GM20431 (cell line): ENCODE data around the gene IFITM2.
"Not testable (repeated sequence)": the region's sequence is repeated elsewhere in the genome, so short reads cannot be mapped to it uniquely, and the experiment has no call there.

Experiments used
- in situ Hi-C: fragments of 300-500 bp; cut with MseI, MboI; formaldehyde crosslinking; loops from one replicate; pipeline ENCODE4 v1.15.0; 2020; ENCODE audit warnings: low sequenced_read_pairs; ENCODE audit not compliant: unreplicated experiment

Gene IFITM2

GRCh38 chr11:307766-308708 lies at the start of gene IFITM2:
IFITM2 (plus strand) TSS chr11:307816; CDS start chr11:308193, 377 bp downstream.
- in situ Hi-C loops, result not testable (repeated sequence)

- in situ Hi-C loops, result no loop called here
These were observed 48.2 kb upstream of the IFITM2 start for GRCh38 chr11:259413-259812.

DNA sequence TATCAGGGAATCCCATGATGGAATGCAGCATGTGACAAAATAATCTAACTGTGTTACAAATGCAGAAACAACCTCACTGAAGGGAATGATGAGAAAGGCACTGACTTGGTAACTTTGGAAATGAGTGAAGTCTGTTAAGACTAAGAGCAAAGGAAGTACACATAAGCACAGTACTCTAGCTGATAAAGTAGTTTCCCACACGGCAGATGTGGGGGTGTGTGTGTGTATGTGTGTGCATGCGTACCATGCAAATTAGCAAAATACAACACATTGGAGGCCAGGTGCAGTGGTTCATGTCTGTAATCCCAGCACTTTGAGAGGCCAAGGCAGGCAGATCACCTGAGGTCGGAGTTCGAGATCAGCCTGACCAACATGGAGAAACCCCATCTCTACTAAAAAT lies 46.0 kb upstream of the IFITM2 start:
- in situ Hi-C loops, result no loop called here

- in situ Hi-C loops, result no loop called here
These were observed 40.8 kb upstream of the IFITM2 start for GRCh38 chr11:266676-267439.

DNA sequence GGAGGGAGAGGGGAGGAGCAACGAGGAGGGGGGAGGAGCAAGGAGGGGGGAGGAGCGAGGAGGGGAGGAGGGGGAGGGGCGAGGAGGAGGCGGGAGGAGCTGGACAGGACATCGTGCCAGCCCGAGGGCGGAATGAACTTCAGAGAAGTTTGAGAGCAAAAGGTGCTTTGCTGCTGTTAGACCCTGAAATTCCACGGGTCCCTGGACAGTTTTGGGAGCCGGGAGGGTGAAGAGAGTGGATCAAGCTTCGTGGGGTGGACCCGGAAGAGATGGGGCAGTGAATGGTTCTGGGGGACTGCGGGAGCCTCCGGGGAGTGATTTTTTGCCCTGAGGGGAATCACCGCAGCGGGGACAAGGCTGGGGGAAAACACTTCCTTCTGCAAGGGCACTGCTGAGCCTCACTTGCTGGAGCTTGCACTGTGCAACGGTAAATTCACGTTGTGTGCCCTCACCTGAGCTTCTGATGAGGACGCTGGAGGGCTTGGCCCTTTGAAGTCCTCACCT lies 40.1 kb upstream of the IFITM2 start:
- in situ Hi-C loops, result no loop called here

GRCh38 chr11:268716-269145 lies 38.9 kb upstream of the IFITM2 start:
- in situ Hi-C loops, result not testable (repeated sequence)

GRCh38 chr11:269146-269890 lies 38.3 kb upstream of the IFITM2 start:
- in situ Hi-C loops, result no loop called here

GRCh38 chr11:270451-271318 lies 36.9 kb upstream of the IFITM2 start:
- in situ Hi-C loops, result no loop called here

GRCh38 chr11:271319-271715 lies 36.3 kb upstream of the IFITM2 start:
- in situ Hi-C loops, result no loop called here

GRCh38 chr11:272195-272930 lies 35.3 kb upstream of the IFITM2 start:
- in situ Hi-C loops, result no loop called here

DNA sequence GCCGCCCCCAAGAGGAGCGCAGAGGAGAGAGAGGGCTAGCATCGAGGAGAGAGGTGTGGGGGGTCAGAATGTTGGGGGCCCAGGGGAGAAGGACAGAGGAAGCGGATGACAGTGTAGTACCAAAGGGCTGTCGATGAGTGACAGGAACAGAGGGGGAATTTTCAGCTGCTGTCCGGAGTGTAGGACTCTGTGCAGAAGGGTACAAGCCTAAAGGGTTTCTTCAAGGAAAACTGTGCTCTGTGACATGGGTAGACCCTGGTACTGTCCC lies 34.8 kb upstream of the IFITM2 start:
- in situ Hi-C loops, result no loop called here

DNA sequence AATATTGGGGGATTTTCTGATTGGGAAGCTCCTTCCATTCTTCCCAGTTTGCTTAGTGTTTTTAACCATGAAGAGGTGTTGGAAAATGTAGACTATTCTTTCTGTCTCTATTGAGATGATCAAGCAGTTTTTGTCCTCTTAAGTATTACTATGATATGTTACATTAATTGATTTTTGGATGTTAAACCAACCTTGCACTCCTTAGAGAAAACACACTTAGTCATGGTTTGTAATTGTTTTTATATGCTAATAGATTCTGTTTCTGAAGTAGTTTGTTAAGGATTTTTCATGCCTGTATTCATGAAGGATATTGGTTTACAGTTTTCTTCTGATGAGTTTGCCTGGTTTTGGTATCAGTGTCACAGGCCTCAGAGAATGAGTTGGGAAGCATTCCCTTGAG lies 31.4 kb upstream of the IFITM2 start:
- in situ Hi-C loops, result no loop called here

DNA sequence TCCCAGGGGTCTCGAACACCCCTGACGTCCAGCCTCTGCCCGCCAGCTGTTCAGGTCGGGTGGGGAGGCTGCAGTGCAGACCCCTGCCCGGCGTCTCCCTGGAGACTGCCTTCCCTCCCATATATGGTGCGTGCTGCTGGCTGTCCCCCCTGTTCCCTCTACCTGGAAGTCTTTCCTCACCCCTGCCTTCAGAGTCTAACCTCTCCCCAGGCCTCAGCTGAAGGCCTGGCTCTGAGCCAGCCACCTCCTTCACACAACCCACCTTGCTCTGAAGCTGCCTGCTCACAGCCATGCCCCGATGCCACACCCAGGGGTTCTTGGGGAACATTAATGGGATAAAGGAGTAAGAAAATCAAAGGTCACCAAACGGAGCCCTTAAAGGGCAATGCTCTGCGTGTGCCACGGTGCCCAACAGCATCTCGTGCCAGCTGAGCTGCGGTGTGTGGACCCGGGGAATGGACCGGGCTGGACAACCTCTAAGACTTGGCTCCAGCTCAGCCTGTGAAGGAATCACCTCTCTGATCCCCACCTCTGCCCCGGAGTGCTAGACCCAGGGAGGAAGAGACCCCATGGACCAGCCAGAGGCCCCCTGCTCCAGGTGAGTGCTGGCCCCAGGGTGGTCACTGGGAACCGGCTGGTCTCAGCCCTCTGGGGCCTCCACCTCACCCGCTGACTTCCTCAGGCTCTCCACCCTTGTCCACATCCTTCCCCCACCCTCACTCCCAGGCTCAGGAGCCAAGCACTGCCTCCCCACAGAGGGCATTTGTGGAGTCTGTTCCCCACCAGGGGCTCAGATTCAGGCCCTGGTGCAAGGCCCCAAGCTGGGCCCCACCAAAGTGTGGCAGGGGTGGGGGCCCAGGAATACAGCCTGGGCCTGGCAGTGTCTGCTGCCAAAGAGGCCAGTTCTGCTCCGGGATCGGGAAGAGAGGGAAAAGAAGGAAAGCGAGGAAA lies 29.3 kb upstream of the IFITM2 start, which contains the start of gene NLRP6:
Gene NLRP6, plus strand, starts transcription at position 407 of the 951 bp plus-strand sequence. Its CDS starts 163 bp downstream, at position 570.
- in situ Hi-C loops, result no loop called here

DNA sequence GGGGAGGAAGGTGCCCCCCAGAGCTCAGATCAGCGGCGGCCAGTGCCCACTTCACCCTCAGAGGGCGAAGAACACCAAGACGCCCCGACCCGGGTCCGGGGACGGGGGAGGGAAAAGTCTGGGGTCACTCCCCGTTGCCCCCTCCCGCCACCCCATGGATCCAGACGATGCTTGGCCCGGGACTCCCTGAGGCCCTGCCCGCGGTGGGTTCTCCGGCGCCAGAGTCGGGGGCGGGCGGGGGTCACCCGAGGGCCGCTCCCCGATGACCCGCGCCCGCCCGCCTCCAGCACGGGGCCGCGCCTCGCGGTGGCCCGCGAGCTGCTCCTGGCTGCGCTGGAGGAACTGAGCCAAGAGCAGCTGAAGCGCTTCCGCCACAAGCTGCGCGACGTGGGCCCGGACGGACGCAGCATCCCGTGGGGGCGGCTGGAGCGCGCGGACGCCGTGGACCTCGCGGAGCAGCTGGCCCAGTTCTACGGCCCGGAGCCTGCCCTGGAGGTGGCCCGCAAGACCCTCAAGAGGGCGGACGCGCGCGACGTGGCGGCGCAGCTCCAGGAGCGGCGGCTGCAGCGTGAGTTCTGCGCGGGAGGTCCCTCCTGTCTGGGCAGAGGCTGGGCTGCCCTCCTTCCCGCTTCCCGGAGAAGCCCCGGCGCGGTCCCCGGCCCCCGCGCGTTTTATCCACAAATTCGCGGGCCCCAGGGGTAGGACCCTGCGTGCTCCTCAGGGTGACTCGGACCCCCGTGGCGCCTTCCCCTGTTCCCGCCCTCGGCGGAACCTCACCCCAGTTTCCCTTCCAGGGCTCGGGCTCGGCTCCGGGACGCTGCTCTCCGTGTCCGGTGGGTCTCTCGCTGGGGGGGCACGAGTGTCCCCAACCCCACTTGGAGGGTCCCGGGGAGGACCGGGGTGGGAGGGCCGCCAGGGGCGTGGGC lies 28.3 kb upstream of the IFITM2 start:
- in situ Hi-C loops, result no loop called here

DNA sequence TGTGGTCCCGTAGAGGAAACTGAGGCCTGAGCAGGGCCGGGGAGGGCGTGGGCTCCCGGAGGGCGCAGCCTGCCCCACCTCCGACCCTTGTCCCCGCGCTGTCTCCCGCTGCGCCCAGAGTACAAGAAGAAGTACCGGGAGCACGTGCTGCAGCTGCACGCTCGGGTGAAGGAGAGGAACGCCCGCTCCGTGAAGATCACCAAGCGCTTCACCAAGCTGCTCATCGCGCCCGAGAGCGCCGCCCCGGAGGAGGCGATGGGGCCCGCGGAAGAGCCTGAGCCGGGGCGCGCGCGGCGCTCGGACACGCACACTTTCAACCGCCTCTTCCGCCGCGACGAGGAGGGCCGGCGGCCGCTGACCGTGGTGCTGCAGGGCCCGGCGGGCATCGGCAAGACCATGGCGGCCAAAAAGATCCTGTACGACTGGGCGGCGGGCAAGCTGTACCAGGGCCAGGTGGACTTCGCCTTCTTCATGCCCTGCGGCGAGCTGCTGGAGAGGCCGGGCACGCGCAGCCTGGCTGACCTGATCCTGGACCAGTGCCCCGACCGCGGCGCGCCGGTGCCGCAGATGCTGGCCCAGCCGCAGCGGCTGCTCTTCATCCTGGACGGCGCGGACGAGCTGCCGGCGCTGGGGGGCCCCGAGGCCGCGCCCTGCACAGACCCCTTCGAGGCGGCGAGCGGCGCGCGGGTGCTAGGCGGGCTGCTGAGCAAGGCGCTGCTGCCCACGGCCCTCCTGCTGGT lies 27.5 kb upstream of the IFITM2 start:
- in situ Hi-C loops, result no loop called here
